ENCODE measurements around the gene LARP1B. TPM values are rescaled to one million over a fixed set of nuclear protein-coding genes. Genes with fewer than 3 reads are reported as not detected.
"Not testable (repeated sequence)": the region's sequence is repeated elsewhere in the genome, so short reads cannot be mapped to it uniquely, and the experiment has no call there.

LARP1B gene
- total RNA-seq, 2 donors from 2014 or later, result 28.8 to 29.5 TPM

- no peaks in the 10 kb centered on the region for H3K36me3 ChIP-seq
- no peak overlapping the region for H3K4me3 ChIP-seq
- no peaks in the 10 kb centered on the region for H3K4me1 ChIP-seq
- no peaks in the 10 kb centered on the region for H3K9me3 ChIP-seq
- intact Hi-C loops (cut with DNase I), result no loop called here
- TF ChIP-seq CTCF (IDR thresholded peaks at IDR 0.05), result no peak
- H3K27me3 ChIP-seq, result no peaks in the 10 kb centered on the region
- DNase-seq, result no peak
- H3K9ac ChIP-seq (ENCODE audit: low read depth in 2 of 2, low read length in 2 of 2), result no peak overlapping the region
- H3K27ac ChIP-seq, result no peak overlapping the region
These were observed 94.2 kb downstream of the LARP1B start for GRCh38 chr4:128155231-128155855.

GRCh38 chr4:128155874-128156456, 94.9 kb downstream of the LARP1B start:
- H3K4me1 ChIP-seq, result no peaks in the 10 kb centered on the region
- H3K4me3 ChIP-seq, result no peak overlapping the region
- H3K27me3 ChIP-seq, result no peaks in the 10 kb centered on the region
- H3K36me3 ChIP-seq, result no peaks in the 10 kb centered on the region
- no peak for TF ChIP-seq CTCF (IDR thresholded peaks at IDR 0.05)
- DNase-seq, result no peak
- no peaks in the 10 kb centered on the region for H3K9me3 ChIP-seq
- H3K27ac ChIP-seq, result no peak overlapping the region
- intact Hi-C loops (cut with DNase I), result no loop called here
- H3K9ac ChIP-seq (ENCODE audit: low read depth in 2 of 2, low read length in 2 of 2), result no peak overlapping the region

- H3K4me1 ChIP-seq; H3K4me3 ChIP-seq; DNase-seq; intact Hi-C loops (cut with DNase I); H3K27ac ChIP-seq; H3K9ac ChIP-seq (ENCODE audit: low read depth in 2 of 2, low read length in 2 of 2); H3K36me3 ChIP-seq; H3K9me3 ChIP-seq; H3K27me3 ChIP-seq: not testable (repeated sequence)
These were observed 95.4 kb downstream of the LARP1B start for GRCh38 chr4:128156472-128156871.

- no peaks in the 10 kb centered on the region for H3K36me3 ChIP-seq
- no peak for DNase-seq
- intact Hi-C loops (cut with DNase I), result no loop called here
These were observed 97.8 kb downstream of the LARP1B start for GRCh38 chr4:128158894-128159293.

GRCh38 chr4:128159967-128160366, 98.9 kb downstream of the LARP1B start:
- no peak for DNase-seq
- no peak overlapping the region for H3K4me3 ChIP-seq
- H3K9me3 ChIP-seq, result no peaks in the 10 kb centered on the region
- no peaks in the 10 kb centered on the region for H3K4me1 ChIP-seq
- H3K27me3 ChIP-seq, result no peaks in the 10 kb centered on the region
- no peak for TF ChIP-seq CTCF (IDR thresholded peaks at IDR 0.05)
- no peak overlapping the region for H3K9ac ChIP-seq (ENCODE audit: low read depth in 2 of 2, low read length in 2 of 2)
- no peak overlapping the region for H3K27ac ChIP-seq
- intact Hi-C loops (cut with DNase I), result no loop called here
- H3K36me3 ChIP-seq, result no peaks in the 10 kb centered on the region

More at GRCh38 chr4:128158894-128159293, 97.8 kb downstream of the LARP1B start:
- H3K27me3 ChIP-seq, result no peaks in the 10 kb centered on the region
- H3K27ac ChIP-seq, result no peak overlapping the region
- H3K4me1 ChIP-seq, result no peaks in the 10 kb centered on the region
- no peak overlapping the region for H3K4me3 ChIP-seq
- no peaks in the 10 kb centered on the region for H3K9me3 ChIP-seq
- TF ChIP-seq CTCF (IDR thresholded peaks at IDR 0.05), result no peak
- H3K9ac ChIP-seq (ENCODE audit: low read depth in 2 of 2, low read length in 2 of 2), result no peak overlapping the region

GRCh38 chr4:128161138-128161537, 100.0 kb downstream of the LARP1B start:
- no peak overlapping the region for H3K9ac ChIP-seq (ENCODE audit: low read depth in 2 of 2, low read length in 2 of 2)
- no peak overlapping the region for H3K27ac ChIP-seq
- no peak for DNase-seq
- H3K27me3 ChIP-seq, result no peaks in the 10 kb centered on the region
- no peak overlapping the region for H3K4me3 ChIP-seq
- no peaks in the 10 kb centered on the region for H3K9me3 ChIP-seq
- TF ChIP-seq CTCF (IDR thresholded peaks at IDR 0.05), result no peak
- no peaks in the 10 kb centered on the region for H3K36me3 ChIP-seq
- intact Hi-C loops (cut with DNase I), result no loop called here
- no peaks in the 10 kb centered on the region for H3K4me1 ChIP-seq

Measured in colonic mucosa (tissue), 4 donors.